PFSK-1 (cell line): Measurements from ENCODE around the gene VRK3.

Experiments
- FOXP2 ChIP-seq: optimal IDR thresholded peaks from 2 replicates; pipeline ENCODE3; 2011; ENCODE audit warnings: borderline replicate concordance, control low read depth, inconsistent platforms; ENCODE audit not compliant: insufficient read depth; ENCODE audit errors: extremely low read length, extremely low read depth
- POLR2AphosphoS5 ChIP-seq: IDR thresholded peaks from 2 replicates; pipeline ENCODE4 v1.6.1; 2012; ENCODE audit warnings: low read depth, mild to moderate bottlenecking, control low read depth, low read length, moderate library complexity
- REST ChIP-seq, 2 experiments: IDR thresholded peaks; 2 replicates each; pipeline versions ENCODE4 v1.6.1 to v1.8.0; 2011 to 2012; ENCODE audit warnings: low read depth in 2 of 2, low read length in 2 of 2, control low read depth in 1 of 2, inconsistent platforms in 1 of 2, mild to moderate bottlenecking in 1 of 2, moderate library complexity in 1 of 2; ENCODE audit not compliant: insufficient read depth in 1 of 2
- SIN3A ChIP-seq: IDR thresholded peaks from 2 replicates; pipeline ENCODE4 v1.6.1; 2012; ENCODE audit warnings: mild to moderate bottlenecking, low read length, moderate library complexity, borderline replicate concordance; ENCODE audit not compliant: insufficient read depth
- TAF1 ChIP-seq: IDR thresholded peaks from 2 replicates; pipeline ENCODE4 v1.6.1; 2012; ENCODE audit warnings: low read length, control low read depth, borderline replicate concordance; ENCODE audit not compliant: insufficient read depth

Gene VRK3

GRCh38 chr19:50022823-50023222, 2.3 kb downstream of the VRK3 start:
- TF ChIP-seq SIN3A, result no peak
- no peak for TF ChIP-seq REST (IDR thresholded peaks at IDR 0.05; ENCODE audit: insufficient read depth in 1 of 2, low read depth in 2 of 2, low read length in 2 of 2)
- no peak for TF ChIP-seq TAF1
- no peak for TF ChIP-seq FOXP2

- TF ChIP-seq SIN3A (no peak), REST (IDR thresholded peaks at IDR 0.05; ENCODE audit: insufficient read depth in 1 of 2, low read depth in 2 of 2, low read length in 2 of 2) (no peak), TAF1 (no peak), FOXP2 (no peak), POLR2AphosphoS5 (no peak)
These were observed 4.7 kb downstream of the VRK3 start for GRCh38 chr19:50020481-50020880.

- TF ChIP-seq REST (IDR thresholded peaks at IDR 0.05; ENCODE audit: insufficient read depth in 1 of 2, low read depth in 2 of 2, low read length in 2 of 2), result no peak
- TF ChIP-seq FOXP2, result no peak
- TF ChIP-seq TAF1, result no peak
- no peak for TF ChIP-seq SIN3A
- TF ChIP-seq POLR2AphosphoS5, result no peak
These were observed 8.9 kb downstream of the VRK3 start for GRCh38 chr19:50016225-50016807.

GRCh38 chr19:50008532-50008931, 16.6 kb downstream of the VRK3 start:
- no peak for TF ChIP-seq REST (IDR thresholded peaks at IDR 0.05; ENCODE audit: insufficient read depth in 1 of 2, low read depth in 2 of 2, low read length in 2 of 2)
- TF ChIP-seq SIN3A, result no peak
- no peak for TF ChIP-seq FOXP2
- TF ChIP-seq POLR2AphosphoS5, result no peak
- no peak for TF ChIP-seq TAF1

- TF ChIP-seq SIN3A, result no peak
These were observed 17.2 kb downstream of the VRK3 start for GRCh38 chr19:50007947-50008346.
